Stomach (tissue), 4 donors: ENCODE results near the gene PDE8B.

Experiments used
- POLR2AphosphoS5 ChIP-seq, 3 donors: sonication (generic); formaldehyde crosslinking; IDR thresholded peaks; one replicate each; pipeline ENCODE4 v1.6.1; 2016; ENCODE audit warnings: antibody characterized with exemption in 3 of 3
- TF ChIP-seq, protein P1 (sequence below), 7 experiments: fragments of 450-650 bp in 4 of 7; fragments of 200-600 bp in 3 of 7; sonication (generic) in 3 of 7; IDR thresholded peaks; one replicate each; pipeline ENCODE4 v1.5.1; 2016 to 2019; ENCODE audit warnings: antibody characterized with exemption in 7 of 7, control low read depth in 2 of 7, mild to moderate bottlenecking in 1 of 7

GRCh38 chr5:77312413-77312812, 101.9 kb downstream of the PDE8B start:
- TF ChIP-seq, protein P1, sequence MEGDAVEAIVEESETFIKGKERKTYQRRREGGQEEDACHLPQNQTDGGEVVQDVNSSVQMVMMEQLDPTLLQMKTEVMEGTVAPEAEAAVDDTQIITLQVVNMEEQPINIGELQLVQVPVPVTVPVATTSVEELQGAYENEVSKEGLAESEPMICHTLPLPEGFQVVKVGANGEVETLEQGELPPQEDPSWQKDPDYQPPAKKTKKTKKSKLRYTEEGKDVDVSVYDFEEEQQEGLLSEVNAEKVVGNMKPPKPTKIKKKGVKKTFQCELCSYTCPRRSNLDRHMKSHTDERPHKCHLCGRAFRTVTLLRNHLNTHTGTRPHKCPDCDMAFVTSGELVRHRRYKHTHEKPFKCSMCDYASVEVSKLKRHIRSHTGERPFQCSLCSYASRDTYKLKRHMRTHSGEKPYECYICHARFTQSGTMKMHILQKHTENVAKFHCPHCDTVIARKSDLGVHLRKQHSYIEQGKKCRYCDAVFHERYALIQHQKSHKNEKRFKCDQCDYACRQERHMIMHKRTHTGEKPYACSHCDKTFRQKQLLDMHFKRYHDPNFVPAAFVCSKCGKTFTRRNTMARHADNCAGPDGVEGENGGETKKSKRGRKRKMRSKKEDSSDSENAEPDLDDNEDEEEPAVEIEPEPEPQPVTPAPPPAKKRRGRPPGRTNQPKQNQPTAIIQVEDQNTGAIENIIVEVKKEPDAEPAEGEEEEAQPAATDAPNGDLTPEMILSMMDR (IDR thresholded peaks at IDR 0.05), result no peak
- no peak for TF ChIP-seq POLR2AphosphoS5 (IDR thresholded peaks at IDR 0.05)
